Measurements from ENCODE around the gene CLASP1.
"Not testable (repeated sequence)": the region's sequence is repeated elsewhere in the genome, so short reads cannot be mapped to it uniquely, and the experiment has no call there.

Gene CLASP1

DNA sequence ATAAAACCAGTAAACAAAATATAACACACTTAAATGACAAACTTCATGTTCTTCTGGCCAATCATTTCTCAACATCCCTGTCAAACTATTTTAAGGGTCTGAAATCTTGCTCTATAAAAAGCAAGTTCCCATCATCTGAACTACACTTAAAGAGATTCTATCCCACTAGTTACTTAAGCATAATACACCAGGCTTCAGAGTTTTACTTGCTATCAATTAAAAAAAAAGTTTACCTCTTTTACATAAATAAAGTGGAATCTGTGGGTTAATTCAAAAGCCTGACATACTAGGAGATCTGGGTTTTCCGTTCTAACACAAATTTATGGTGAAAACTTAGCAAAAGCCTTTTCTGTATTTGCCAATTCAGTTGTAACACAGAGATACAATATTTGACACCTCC, 1.9 kb downstream of the CLASP1 start:
- no peaks in the 10 kb centered on the region for H3K9me3 ChIP-seq (ENCODE audit: severe bottlenecking)
- H3K4me3 ChIP-seq (ENCODE audit: low read depth, low read length): no peak overlapping the region
- DNase-seq: no peak
- no peaks in the 10 kb centered on the region for H3K27me3 ChIP-seq (ENCODE audit: insufficient read depth, low read depth, severe bottlenecking)
- no peak overlapping the region for H3K27ac ChIP-seq
- TF ChIP-seq, protein P1, sequence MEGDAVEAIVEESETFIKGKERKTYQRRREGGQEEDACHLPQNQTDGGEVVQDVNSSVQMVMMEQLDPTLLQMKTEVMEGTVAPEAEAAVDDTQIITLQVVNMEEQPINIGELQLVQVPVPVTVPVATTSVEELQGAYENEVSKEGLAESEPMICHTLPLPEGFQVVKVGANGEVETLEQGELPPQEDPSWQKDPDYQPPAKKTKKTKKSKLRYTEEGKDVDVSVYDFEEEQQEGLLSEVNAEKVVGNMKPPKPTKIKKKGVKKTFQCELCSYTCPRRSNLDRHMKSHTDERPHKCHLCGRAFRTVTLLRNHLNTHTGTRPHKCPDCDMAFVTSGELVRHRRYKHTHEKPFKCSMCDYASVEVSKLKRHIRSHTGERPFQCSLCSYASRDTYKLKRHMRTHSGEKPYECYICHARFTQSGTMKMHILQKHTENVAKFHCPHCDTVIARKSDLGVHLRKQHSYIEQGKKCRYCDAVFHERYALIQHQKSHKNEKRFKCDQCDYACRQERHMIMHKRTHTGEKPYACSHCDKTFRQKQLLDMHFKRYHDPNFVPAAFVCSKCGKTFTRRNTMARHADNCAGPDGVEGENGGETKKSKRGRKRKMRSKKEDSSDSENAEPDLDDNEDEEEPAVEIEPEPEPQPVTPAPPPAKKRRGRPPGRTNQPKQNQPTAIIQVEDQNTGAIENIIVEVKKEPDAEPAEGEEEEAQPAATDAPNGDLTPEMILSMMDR (IDR thresholded peaks at IDR 0.05; ENCODE audit: low read depth, low read length): no peak
- peaks cover 10% of the 10 kb centered on the region for H3K36me3 ChIP-seq

DNA sequence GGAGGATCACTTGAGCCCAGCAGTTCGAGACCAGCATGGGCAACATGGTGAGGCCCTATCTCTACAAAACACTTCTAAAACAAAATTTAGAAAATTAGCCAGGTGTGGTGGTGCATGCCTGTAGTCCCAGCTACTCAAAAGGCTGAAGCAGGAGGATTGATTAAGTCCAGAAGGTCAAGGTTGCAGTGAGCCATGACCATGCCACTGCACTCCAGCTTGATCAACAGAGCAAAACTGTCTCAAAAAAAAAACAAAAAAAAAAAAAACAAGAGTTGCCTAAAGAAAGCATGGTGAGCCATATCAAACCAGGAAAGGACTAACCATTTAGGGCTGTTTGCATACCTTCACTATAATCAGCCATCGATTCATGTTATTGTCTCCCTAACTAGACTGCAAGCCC, 4.5 kb downstream of the CLASP1 start:
- no peak for DNase-seq
- Histone ChIP-seq H3K36me3 (peaks cover 5% of the 10 kb centered on the region), H3K27me3 (ENCODE audit: insufficient read depth, low read depth, severe bottlenecking) (no peaks in the 10 kb centered on the region), H3K27ac (no peak overlapping the region), H3K9me3 (ENCODE audit: severe bottlenecking) (no peaks in the 10 kb centered on the region), H3K4me3 (ENCODE audit: low read depth, low read length) (no peak overlapping the region)
- TF ChIP-seq, protein P1 (IDR thresholded peaks at IDR 0.05; ENCODE audit: low read depth, low read length): no peak

DNA sequence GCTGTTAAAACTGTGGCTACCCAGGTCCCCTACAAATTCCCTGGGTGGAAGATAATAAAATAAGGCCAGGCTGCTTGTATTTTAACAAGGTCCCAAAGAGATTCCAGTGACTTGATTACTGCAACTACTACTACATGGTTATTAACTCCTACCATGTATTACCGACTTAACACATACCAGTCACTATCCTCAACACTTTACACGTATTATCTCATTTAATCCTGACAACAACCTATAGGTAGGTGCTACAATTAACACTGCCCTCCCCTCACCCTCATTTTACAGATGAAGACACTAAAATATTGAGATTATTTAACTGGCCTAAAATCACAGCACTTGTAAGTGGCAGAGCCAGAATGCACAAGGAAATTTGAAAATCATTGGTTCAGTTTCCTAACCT, 5.4 kb downstream of the CLASP1 start:
- Histone ChIP-seq H3K9me3 (ENCODE audit: severe bottlenecking) (peaks cover 3% of the 10 kb centered on the region), H3K27ac (no peak overlapping the region)
- DNase-seq: no peak

DNA sequence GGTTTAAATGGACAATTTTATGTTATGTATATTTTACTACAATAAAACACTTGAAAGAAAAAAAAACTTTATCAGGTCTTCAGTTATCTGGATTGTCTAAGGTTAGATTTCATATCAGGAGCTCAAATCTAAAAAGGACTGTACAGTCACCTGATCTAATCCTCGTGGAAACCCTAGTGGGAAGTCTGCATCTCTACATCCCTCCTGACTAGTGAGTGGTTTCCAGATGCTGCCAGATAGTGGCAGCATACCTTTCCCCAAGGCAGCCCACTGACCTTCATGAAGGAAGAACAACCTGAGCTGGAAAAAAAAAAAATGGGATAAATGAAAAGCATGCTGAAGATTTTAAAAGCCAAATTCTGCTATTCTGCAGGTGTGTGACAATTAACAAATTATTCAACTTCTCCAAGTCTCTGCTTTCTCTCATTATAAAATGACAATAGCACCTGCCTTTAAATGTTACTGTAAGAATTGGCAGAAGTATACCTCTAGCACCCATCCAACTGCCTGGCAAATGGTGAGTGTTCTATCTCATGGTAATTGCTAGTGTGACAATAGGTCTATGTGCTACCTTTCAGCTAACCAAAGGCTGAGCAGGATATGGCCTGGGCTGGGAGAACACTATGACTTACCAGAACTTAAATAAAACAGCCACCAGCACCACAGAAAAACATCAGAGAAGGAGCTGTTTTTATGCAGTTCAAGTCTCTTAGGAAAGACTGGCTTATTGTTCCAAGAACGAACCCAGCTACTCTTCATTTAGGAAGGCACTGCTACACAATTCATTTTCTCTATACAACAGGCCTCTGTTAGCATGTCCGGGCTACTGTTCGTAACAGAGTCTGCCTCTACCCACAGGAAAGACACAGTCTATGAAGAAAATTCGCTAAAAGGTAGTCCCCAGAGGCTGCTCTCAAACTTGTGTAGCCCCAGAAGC, 8.6 kb downstream of the CLASP1 start:
- Histone ChIP-seq H3K9me3 (ENCODE audit: severe bottlenecking) (peaks cover 8% of the 10 kb centered on the region), H3K27me3 (ENCODE audit: insufficient read depth, low read depth, severe bottlenecking) (no peaks in the 10 kb centered on the region), H3K27ac (no peak overlapping the region), H3K4me3 (ENCODE audit: low read depth, low read length) (no peak overlapping the region), H3K36me3 (peaks cover 3% of the 10 kb centered on the region)
- no peak for DNase-seq
- TF ChIP-seq, protein P1 (IDR thresholded peaks at IDR 0.05; ENCODE audit: low read depth, low read length): no peak

More for the DNA sequence above, 5.4 kb downstream of the CLASP1 start:
- TF ChIP-seq, protein P1 (IDR thresholded peaks at IDR 0.05; ENCODE audit: low read depth, low read length): no peak
- no peaks in the 10 kb centered on the region for H3K27me3 ChIP-seq (ENCODE audit: insufficient read depth, low read depth, severe bottlenecking)
- no peak overlapping the region for H3K4me3 ChIP-seq (ENCODE audit: low read depth, low read length)
- H3K36me3 ChIP-seq: peaks cover 2% of the 10 kb centered on the region

DNA sequence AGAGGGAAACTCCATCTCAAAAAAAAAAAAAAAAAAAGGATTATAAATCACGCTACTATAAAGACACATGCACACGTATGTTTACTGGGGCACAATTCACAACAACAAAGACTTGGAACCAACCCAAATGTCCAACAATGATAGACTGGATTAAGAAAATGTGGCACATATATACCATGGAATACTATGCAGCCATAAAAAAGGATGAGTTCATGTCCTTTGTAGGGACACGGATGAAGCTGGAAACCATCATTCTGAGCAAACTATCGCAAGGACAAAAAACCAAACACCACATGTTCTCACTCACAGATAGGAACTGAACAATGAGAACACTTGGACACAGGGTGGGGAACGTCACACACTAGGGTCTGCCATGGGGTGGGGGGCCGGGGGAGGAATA, 9.4 kb downstream of the CLASP1 start:
- DNase-seq; H3K27me3 ChIP-seq (ENCODE audit: insufficient read depth, low read depth, severe bottlenecking); H3K36me3 ChIP-seq; H3K9me3 ChIP-seq (ENCODE audit: severe bottlenecking); H3K27ac ChIP-seq; H3K4me3 ChIP-seq (ENCODE audit: low read depth, low read length): not testable (repeated sequence)

DNA sequence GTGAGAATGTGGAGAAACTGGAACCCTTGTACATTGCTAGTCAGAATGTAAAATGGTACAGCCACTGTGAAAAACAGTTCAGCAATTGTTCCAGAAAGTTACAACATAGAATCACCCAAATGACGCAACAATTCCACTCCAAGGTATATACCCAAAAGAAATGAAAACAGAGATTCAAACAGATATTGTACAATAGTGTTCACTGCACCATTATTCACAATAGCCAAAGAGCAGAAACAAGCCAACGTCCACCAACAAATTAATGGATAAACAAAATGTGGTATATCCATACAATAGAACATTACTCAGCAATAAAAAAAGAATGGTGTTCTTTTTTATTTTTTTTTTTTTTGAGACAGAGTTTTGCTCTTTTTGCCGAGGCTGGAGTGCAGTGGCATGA, 10.9 kb downstream of the CLASP1 start:
- no peaks in the 10 kb centered on the region for H3K27me3 ChIP-seq (ENCODE audit: insufficient read depth, low read depth, severe bottlenecking)
- no peak for DNase-seq
- H3K27ac ChIP-seq: no peak overlapping the region
- H3K36me3 ChIP-seq: peaks cover 3% of the 10 kb centered on the region
- H3K9me3 ChIP-seq (ENCODE audit: severe bottlenecking): peaks cover 8% of the 10 kb centered on the region
- TF ChIP-seq, protein P1 (IDR thresholded peaks at IDR 0.05; ENCODE audit: low read depth, low read length): no peak
- no peak overlapping the region for H3K4me3 ChIP-seq (ENCODE audit: low read depth, low read length)

All from WERI-Rb-1 (cell line).